ENCODE data around the gene DCDC1.

- no peak for TF ChIP-seq POLR2AphosphoS5 (IDR thresholded peaks at IDR 0.05)
- no peak for TF ChIP-seq CTCF (IDR thresholded peaks at IDR 0.05)
Observed at GRCh38 chr11:30893318-30893717, 476.2 kb downstream of the DCDC1 start.

Measured in esophagus muscularis mucosa (tissue), 3 donors.